OCI-LY7 (cell line): Measurements from ENCODE around the gene REXO1. TPM values are rescaled to one million over a fixed set of nuclear protein-coding genes. Genes with fewer than 3 reads are reported as not detected.

Source experiments
- BruUV-seq: library from RNA; stranded (reverse); fragments of 400-500 nt; replicated peaks from 2 replicates; lab custom pipeline; 2021; lab: Mats Ljungman, UMichigan
- CTCF ChIA-PET: fragments of 300-600 bp; sonication (Branson Sonifier 250); formaldehyde crosslinking; loops from one replicate; lab custom pipeline; 2022; ENCODE audit warnings: antibody characterized with exemption; ENCODE audit not compliant: unreplicated experiment; lab: Charles Lee
- POLR2A ChIA-PET: fragments of 300-600 bp; sonication (Branson Sonifier 250); formaldehyde crosslinking; loops from one replicate; lab custom pipeline; 2022; ENCODE audit warnings: antibody characterized with exemption; lab: Charles Lee
- DNase-seq: peaks from one replicate; pipeline ENCODE4 v3.0.0-alpha.2; 2015; ENCODE audit warnings: low spot score
- H2AFZ ChIP-seq: fragments of 200-600 bp; sonication (generic), shearing (Covaris generic); 2 replicates; pipeline ENCODE4 v1.6.1; 2014; ENCODE audit warnings: mild to moderate bottlenecking, antibody characterized with exemption, low read length, moderate library complexity
- H3K27ac ChIP-seq: fragments of 200-600 bp; sonication (generic); 2 replicates; pipeline ENCODE4 v1.5.1; 2014; ENCODE audit warnings: mixed run types, low read depth, mild to moderate bottlenecking, moderate library complexity, low read length, inconsistent platforms; ENCODE audit not compliant: poor library complexity, severe bottlenecking
- H3K36me3 ChIP-seq: fragments of 200-600 bp; sonication (generic); 2 replicates; pipeline ENCODE4 v1.6.1; 2014; ENCODE audit warnings: mild to moderate bottlenecking, antibody characterized with exemption, low read length, moderate library complexity, mixed read lengths; ENCODE audit not compliant: insufficient read depth
- H3K4me1 ChIP-seq: fragments of 200-600 bp; sonication (generic); 2 replicates; pipeline ENCODE4 v1.5.1; 2014; ENCODE audit warnings: mild to moderate bottlenecking, low read length; ENCODE audit not compliant: insufficient read depth, poor library complexity, severe bottlenecking
- H3K4me2 ChIP-seq: fragments of 200-600 bp; sonication (generic); 2 replicates; pipeline ENCODE4 v1.6.1; 2014; ENCODE audit warnings: mild to moderate bottlenecking, low read length
- H3K4me3 ChIP-seq: fragments of 200-600 bp; sonication (generic); 2 replicates; pipeline ENCODE4 v1.5.1; 2014; ENCODE audit warnings: mild to moderate bottlenecking, low read depth, low read length; ENCODE audit not compliant: poor library complexity, severe bottlenecking
- H3K79me2 ChIP-seq: fragments of 200-600 bp; sonication (generic); 2 replicates; pipeline ENCODE4 v1.6.1; 2016; ENCODE audit warnings: low read depth, mild to moderate bottlenecking, low read length, moderate library complexity, mixed read lengths; ENCODE audit not compliant: insufficient read depth
- H3K9me2 ChIP-seq: fragments of 200-600 bp; sonication (generic); 2 replicates; pipeline ENCODE4 v1.6.1; 2016; ENCODE audit warnings: mild to moderate bottlenecking, low read length, mixed read lengths; ENCODE audit not compliant: insufficient read depth
- H3K9me3 ChIP-seq: fragments of 200-600 bp; sonication (generic); 2 replicates; pipeline ENCODE4 v1.6.1; 2014; ENCODE audit warnings: mild to moderate bottlenecking, mixed run types, low read length, mixed read lengths
- H4K20me1 ChIP-seq: fragments of 200-600 bp; sonication (generic); 2 replicates; pipeline ENCODE4 v1.6.1; 2014; ENCODE audit warnings: mild to moderate bottlenecking, antibody characterized with exemption, low read length, moderate library complexity, mixed read lengths; ENCODE audit not compliant: insufficient read depth
- CTCF ChIP-seq: fragments of 200-600 bp; sonication (generic); conservative IDR thresholded peaks from 2 replicates; pipeline ENCODE4 v1.5.1; 2014; ENCODE audit warnings: mild to moderate bottlenecking, antibody characterized with exemption, low read length, moderate library complexity, mixed read lengths
- EZH2phosphoT487 ChIP-seq: fragments of 200-600 bp; sonication (generic); IDR thresholded peaks from 2 replicates; pipeline ENCODE4 v1.6.1; 2018; ENCODE audit warnings: low read depth, borderline replicate concordance, mild to moderate bottlenecking, mixed run types, antibody characterized with exemption, low read length, moderate library complexity, mixed read lengths
- intact Hi-C: fragments of 100-400 bp; cut with micrococcal nuclease; formaldehyde crosslinking; loops from one replicate; pipeline ENCODE4 v1.10.0; 2022; ENCODE audit not compliant: unreplicated experiment
- total RNA-seq, 2 experiments: library from RNA; depleted of rRNA in 1 of 2; stranded (reverse); fragments of >200 nt in 1 of 2; shearing (Covaris generic) in 1 of 2; gene quantifications; 2 replicates each; pipeline ENCODE4 v1.2.3, GENCODE V29; 2014 to 2022

The REXO1 gene
- total RNA-seq, 2 experiments from 2014 or later, result 24.0 to 52.8 TPM

- Histone ChIP-seq H2AFZ (no peak overlapping the region), H3K36me3 (peaks cover 10% of the 10 kb centered on the region), H3K4me1 (peaks cover 73% of the 10 kb centered on the region), H3K27ac (peak overlapping the region; percentile 86), H3K79me2 (peaks cover 77% of the 10 kb centered on the region), H3K4me2 (peak overlapping the region; percentile 98), H3K9me2 (no peaks in the 10 kb centered on the region), H4K20me1 (peaks cover 28% of the 10 kb centered on the region), H3K4me3 (no peak overlapping the region), H3K9me3 (no peaks in the 10 kb centered on the region)
- TF ChIP-seq CTCF (no peak), EZH2phosphoT487 (no peak)
- CTCF ChIA-PET, result no interaction called here
- POLR2A ChIA-PET, result no interaction called here
- no peak for DNase-seq
- BruUV-seq, result no TSS peak
- intact Hi-C loops, result no loop called here
Observed at GRCh38 chr19:1859331-1859781, 11.1 kb upstream of the REXO1 start.

- intact Hi-C loops, result no loop called here
- Histone ChIP-seq H3K4me2 (peak overlapping the region; percentile 98), H2AFZ (no peak overlapping the region), H3K9me3 (no peaks in the 10 kb centered on the region), H3K27ac (peak overlapping the region; percentile 86), H3K36me3 (peaks cover 15% of the 10 kb centered on the region), H4K20me1 (peaks cover 28% of the 10 kb centered on the region), H3K4me3 (peak overlapping the region; percentile 2), H3K79me2 (peaks cover 82% of the 10 kb centered on the region), H3K9me2 (no peaks in the 10 kb centered on the region), H3K4me1 (peaks cover 81% of the 10 kb centered on the region)
- ChIA-PET POLR2A (interaction anchor here (0.6 to 1.2 kb wide), 3 partner anchors 16 to 72 kb away, joined by 3 to 4 read pairs (median 3); no protein-coding TSS in a partner anchor), CTCF (no interaction called here)
- TF ChIP-seq CTCF (no peak), EZH2phosphoT487 (no peak)
- no peak for DNase-seq
- BruUV-seq, result no TSS peak
Observed at GRCh38 chr19:1858412-1859081, 10.3 kb upstream of the REXO1 start.
